Panc1 (cell line): ENCODE data around the gene STK26.

ENCODE experiments used
- POLR2AphosphoS5 ChIP-seq: IDR thresholded peaks from 2 replicates; pipeline ENCODE4 v1.6.1; 2012; ENCODE audit warnings: mild to moderate bottlenecking, low read depth, low read length, moderate library complexity
- SIN3A ChIP-seq: IDR thresholded peaks from 2 replicates; pipeline ENCODE4 v1.6.1; 2012; ENCODE audit warnings: low read depth, mild to moderate bottlenecking, low read length, moderate library complexity, borderline replicate concordance; ENCODE audit not compliant: insufficient read depth
- TCF7L2 ChIP-seq: IDR thresholded peaks from 2 replicates; pipeline ENCODE4 v1.6.1; 2011; ENCODE audit warnings: mild to moderate bottlenecking, low read depth, low read length, inconsistent platforms
- TF ChIP-seq, protein P1 (sequence below): fragments of 450-650 bp; IDR thresholded peaks from 2 replicates; pipeline ENCODE4 v1.5.1; 2017; ENCODE audit warnings: mild to moderate bottlenecking

- TF ChIP-seq, protein P1, sequence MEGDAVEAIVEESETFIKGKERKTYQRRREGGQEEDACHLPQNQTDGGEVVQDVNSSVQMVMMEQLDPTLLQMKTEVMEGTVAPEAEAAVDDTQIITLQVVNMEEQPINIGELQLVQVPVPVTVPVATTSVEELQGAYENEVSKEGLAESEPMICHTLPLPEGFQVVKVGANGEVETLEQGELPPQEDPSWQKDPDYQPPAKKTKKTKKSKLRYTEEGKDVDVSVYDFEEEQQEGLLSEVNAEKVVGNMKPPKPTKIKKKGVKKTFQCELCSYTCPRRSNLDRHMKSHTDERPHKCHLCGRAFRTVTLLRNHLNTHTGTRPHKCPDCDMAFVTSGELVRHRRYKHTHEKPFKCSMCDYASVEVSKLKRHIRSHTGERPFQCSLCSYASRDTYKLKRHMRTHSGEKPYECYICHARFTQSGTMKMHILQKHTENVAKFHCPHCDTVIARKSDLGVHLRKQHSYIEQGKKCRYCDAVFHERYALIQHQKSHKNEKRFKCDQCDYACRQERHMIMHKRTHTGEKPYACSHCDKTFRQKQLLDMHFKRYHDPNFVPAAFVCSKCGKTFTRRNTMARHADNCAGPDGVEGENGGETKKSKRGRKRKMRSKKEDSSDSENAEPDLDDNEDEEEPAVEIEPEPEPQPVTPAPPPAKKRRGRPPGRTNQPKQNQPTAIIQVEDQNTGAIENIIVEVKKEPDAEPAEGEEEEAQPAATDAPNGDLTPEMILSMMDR, result no peak
- no peak for TF ChIP-seq TCF7L2
- no peak for TF ChIP-seq SIN3A
- TF ChIP-seq POLR2AphosphoS5, result no peak
Observed at GRCh38 chrX:132090403-132091159, 67.5 kb downstream of the STK26 start.
